IMR-90 (cell line): Measurements from ENCODE around the gene SLC2A13. TPM values are rescaled to one million over a fixed set of nuclear protein-coding genes. Genes with fewer than 3 reads are reported as not detected.

Source experiments
- ATAC-seq: fragments of 200-7000 bp; cut with Tn5 transposase; 2 replicates; pipeline ENCODE4 v1.9.1; 2020; ENCODE audit warnings: low read depth, mild to moderate bottlenecking, moderate library complexity
- BruUV-seq: library from RNA; stranded (reverse); fragments of 400-500 nt; replicated peaks from 2 replicates; lab custom pipeline; 2021; lab: Mats Ljungman, UMichigan
- CTCF ChIA-PET: fragments of 300-600 bp; formaldehyde crosslinking; extraction: SDS; loops from one replicate; lab custom pipeline; 2021; ENCODE audit warnings: antibody characterized with exemption; lab: Yijun Ruan, JAX
- POLR2A ChIA-PET: fragments of 300-600 bp; sonication (Branson Sonifier 250); formaldehyde crosslinking; loops from one replicate; lab custom pipeline; 2022; ENCODE audit warnings: antibody characterized with exemption; ENCODE audit not compliant: unreplicated experiment; lab: Charles Lee
- DNase-seq: peaks from one replicate; pipeline ENCODE4 v3.0.0; 2013
- H2AFZ ChIP-seq: replicated peaks from 2 replicates; pipeline ENCODE3; 2013; ENCODE audit warnings: low read length, mild to moderate bottlenecking; ENCODE audit not compliant: poor library complexity
- H2AK5ac ChIP-seq: 2 replicates; pipeline ENCODE4 v1.6.1; 2013; ENCODE audit warnings: low read depth, low read length, inconsistent platforms
- H2AK9ac ChIP-seq: replicated peaks from 2 replicates; pipeline ENCODE3; 2013; ENCODE audit warnings: mild to moderate bottlenecking, low read depth, low read length, moderate library complexity; ENCODE audit not compliant: poor library complexity
- H2BK120ac ChIP-seq: 2 replicates; pipeline ENCODE4 v1.6.1; 2013; ENCODE audit warnings: low read depth, low read length, inconsistent platforms
- H2BK15ac ChIP-seq: 3 replicates; pipeline ENCODE4 v1.6.1; 2013; ENCODE audit warnings: low read depth, low read length, inconsistent platforms
- H2BK20ac ChIP-seq: 2 replicates; pipeline ENCODE4 v1.6.1; 2013; ENCODE audit warnings: low read depth, mild to moderate bottlenecking, inconsistent platforms, low read length, moderate library complexity
- H2BK5ac ChIP-seq: 2 replicates; pipeline ENCODE4 v1.6.1; 2013; ENCODE audit warnings: mild to moderate bottlenecking, low read depth, low read length, inconsistent platforms; ENCODE audit not compliant: poor library complexity, severe bottlenecking
- H3K14ac ChIP-seq: replicated peaks from 2 replicates; pipeline ENCODE4 v1.6.1; 2013; ENCODE audit warnings: low read depth, low read length, inconsistent platforms
- H3K18ac ChIP-seq: 2 replicates; pipeline ENCODE4 v1.6.1; 2013; ENCODE audit warnings: low read depth, low read length, control low read depth
- H3K23ac ChIP-seq: 2 replicates; pipeline ENCODE4 v1.6.1; 2013; ENCODE audit warnings: low read depth, low read length, inconsistent platforms
- H3K27ac ChIP-seq: 2 replicates; pipeline ENCODE4 v1.5.1; 2013; ENCODE audit warnings: mild to moderate bottlenecking, control low read depth, low read length; ENCODE audit not compliant: insufficient read depth
- H3K27me3 ChIP-seq: 2 replicates; pipeline ENCODE4 v1.6.1; 2013; ENCODE audit warnings: low read length; ENCODE audit not compliant: control insufficient read depth, insufficient read depth
- H3K36me3 ChIP-seq: 2 replicates; pipeline ENCODE4 v1.6.1; 2013; ENCODE audit warnings: low read length, mixed read lengths; ENCODE audit not compliant: control insufficient read depth, insufficient read depth
- H3K4ac ChIP-seq: 2 replicates; pipeline ENCODE4 v1.6.1; 2013; ENCODE audit warnings: low read depth, low read length, inconsistent platforms
- H3K4me1 ChIP-seq: 2 replicates; pipeline ENCODE4 v1.6.1; 2013; ENCODE audit warnings: low read length, mixed read lengths; ENCODE audit not compliant: control insufficient read depth, insufficient read depth
- H3K4me2 ChIP-seq: 2 replicates; pipeline ENCODE4 v1.6.1; 2013; ENCODE audit warnings: low read depth, mild to moderate bottlenecking, control low read depth, low read length, moderate library complexity
- H3K4me3 ChIP-seq: 2 replicates; pipeline ENCODE4 v1.5.1; 2013; ENCODE audit warnings: low read depth, mild to moderate bottlenecking, control low read depth, low read length, moderate library complexity; ENCODE audit not compliant: insufficient read depth
- H3K56ac ChIP-seq: 2 replicates; pipeline ENCODE4 v1.6.1; 2013; ENCODE audit warnings: low read length, inconsistent platforms; ENCODE audit not compliant: insufficient read depth; ENCODE audit errors: extremely low read depth
- H3K79me1 ChIP-seq, 2 experiments: 2 replicates each; pipeline ENCODE4 v1.6.1; 2013; ENCODE audit warnings: low read length in 2 of 2, inconsistent platforms in 1 of 2, low read depth in 1 of 2
- H3K9ac ChIP-seq: 2 replicates; pipeline ENCODE4 v1.6.1; 2013; ENCODE audit warnings: low read depth, low read length, control low read depth
- H3K9me1 ChIP-seq: 2 replicates; pipeline ENCODE4 v1.6.1; 2013; ENCODE audit warnings: low read length, inconsistent platforms; ENCODE audit not compliant: insufficient read depth
- H3K9me3 ChIP-seq: 2 replicates; pipeline ENCODE4 v1.6.1; 2013; ENCODE audit warnings: low read length; ENCODE audit not compliant: control insufficient read depth, insufficient read depth
- H4K20me1 ChIP-seq: 2 replicates; pipeline ENCODE4 v1.6.1; 2013; ENCODE audit warnings: low read length, inconsistent platforms; ENCODE audit not compliant: insufficient read depth
- H4K5ac ChIP-seq: 2 replicates; pipeline ENCODE4 v1.6.1; 2013; ENCODE audit warnings: mild to moderate bottlenecking, low read depth, low read length, control low read depth
- H4K8ac ChIP-seq, 2 experiments: 2 replicates each; pipeline ENCODE4 v1.6.1; 2013; ENCODE audit warnings: low read depth in 2 of 2, low read length in 2 of 2, control low read depth in 1 of 2, inconsistent platforms in 1 of 2
- H4K91ac ChIP-seq: 2 replicates; pipeline ENCODE4 v1.6.1; 2013; ENCODE audit warnings: low read depth, low read length, inconsistent platforms; ENCODE audit not compliant: insufficient read depth
- BHLHE40 ChIP-seq: fragments of 150-350 bp; IDR thresholded peaks from 2 replicates; pipeline ENCODE4 v1.6.1; 2016; ENCODE audit warnings: mild to moderate bottlenecking, low read depth, low read length
- CEBPB ChIP-seq: IDR thresholded peaks from 2 replicates; pipeline ENCODE4 v1.6.1; 2012; ENCODE audit warnings: low read depth, low read length, improper control_type of control experiment
- MAFK ChIP-seq: IDR thresholded peaks from 2 replicates; pipeline ENCODE4 v1.6.1; 2012; ENCODE audit warnings: low read depth, low read length, improper control_type of control experiment
- MXI1 ChIP-seq: IDR thresholded peaks from 2 replicates; pipeline ENCODE4 v1.6.1; 2012; ENCODE audit warnings: low read depth, mild to moderate bottlenecking, low read length, moderate library complexity, borderline replicate concordance
- POLR2A ChIP-seq: IDR thresholded peaks from 2 replicates; pipeline ENCODE4 v1.6.1; 2012; ENCODE audit warnings: mild to moderate bottlenecking, low read depth, low read length
- WGBS, 2 experiments: methylation state at CpG; one replicate each; pipeline versions ENCODE4 v1.1.5 to v1.1.7; 2013; ENCODE audit warnings: missing lambda C conversion rate in 2 of 2; ENCODE audit not compliant: insufficient read length in 1 of 2; ENCODE audit errors: extremely low coverage in 2 of 2; 5-methylcytosine and 5-hydroxymethylcytosine counted together
- dilution Hi-C: fragments of 300-500 bp; cut with HindIII; formaldehyde crosslinking; loops from one replicate; pipeline ENCODE4 v1.14.3; 2018; ENCODE audit warnings: low sequenced_read_pairs; ENCODE audit not compliant: unreplicated experiment
- in situ Hi-C: fragments of 300-500 bp; cut with MboI; formaldehyde crosslinking; loops from 3 replicates; pipeline ENCODE4 v1.14.3; 2019; ENCODE audit warnings: low sequenced_read_pairs, inconsistent platforms, mixed read lengths
- intact Hi-C: fragments of 100-400 bp; cut with micrococcal nuclease; formaldehyde crosslinking; loops from 2 replicates; pipeline ENCODE4 v1.10.0; 2022
- polyA plus RNA-seq, 3 experiments: library from polyadenylated mRNA; depleted of rRNA; stranded (reverse); fragments of >200 nt; gene quantifications; 2 replicates each; pipeline ENCODE4 v1.2.3, GENCODE V29; 2012; ENCODE audit warnings: low replicate concordance in 1 of 3
- total RNA-seq: library from RNA; depleted of rRNA; stranded (reverse); fragments of >200 nt; gene quantifications from 2 replicates; pipeline ENCODE4 v1.2.3, GENCODE V29; 2012
- TF ChIP-seq, protein P1 (sequence below): conservative IDR thresholded peaks from 2 replicates; pipeline ENCODE4 v1.5.1; 2012; ENCODE audit warnings: mild to moderate bottlenecking, low read depth, low read length, improper control_type of control experiment

SLC2A13 gene
- total and polyA plus RNA-seq, 2 of the 4 experiments (the other 2 are of a cell fraction): 1.5 to 3.9 TPM

DNA sequence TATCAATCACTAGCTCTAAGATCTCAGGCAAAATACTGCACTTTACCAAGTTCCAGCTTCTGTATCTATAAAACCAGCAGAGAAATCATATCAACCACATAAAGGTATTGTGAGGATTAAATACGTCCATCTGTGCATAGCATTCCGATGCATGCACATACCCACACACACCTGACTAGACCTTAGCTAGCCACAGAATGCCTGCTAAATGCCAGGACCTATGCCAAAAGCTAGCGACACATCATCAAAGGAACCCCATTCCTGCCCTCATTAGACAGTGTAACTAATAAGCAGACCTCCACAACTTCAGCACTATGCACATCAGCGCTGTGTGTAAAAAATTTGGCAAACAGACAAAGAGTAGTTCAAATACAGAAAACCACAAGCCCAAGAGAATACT lies 185.2 kb downstream of the SLC2A13 start:
- Histone ChIP-seq H2BK20ac (no peak overlapping the region), H4K8ac (no peak overlapping the region), H3K18ac (no peak overlapping the region), H4K91ac (no peak overlapping the region), H4K5ac (no peak overlapping the region), H2AK9ac (no peak overlapping the region), H3K9me1 (no peaks in the 10 kb centered on the region), H2AK5ac (no peak overlapping the region), H2BK5ac (no peak overlapping the region), H3K4me2 (no peak overlapping the region), H3K9me3 (no peaks in the 10 kb centered on the region), H3K4me1 (no peaks in the 10 kb centered on the region), H3K27ac (no peak overlapping the region), H3K79me1 (no peaks in the 10 kb centered on the region), H3K4me3 (no peak overlapping the region), H4K20me1 (no peaks in the 10 kb centered on the region), H3K27me3 (no peaks in the 10 kb centered on the region), H3K23ac (no peak overlapping the region), H2BK15ac (no peak overlapping the region), H3K14ac (no peak overlapping the region), H3K36me3 (no peaks in the 10 kb centered on the region), H3K4ac (no peak overlapping the region), H3K9ac (no peak overlapping the region), H3K56ac (no peak overlapping the region), H2AFZ (no peak overlapping the region), H2BK120ac (no peak overlapping the region)
- dilution Hi-C loops (no loop called here), in situ Hi-C loops (no loop called here), intact Hi-C loops (no loop called here)
- no TSS peak for BruUV-seq
- ChIA-PET CTCF (no interaction called here), POLR2A (no interaction called here)
- WGBS, 2 experiments: no CpG with 5 or more reads among the region's 4 CpGs
- DNase-seq (no peak), ATAC-seq (no peak)
- TF ChIP-seq POLR2A (no peak), CEBPB (no peak), MXI1 (no peak), MAFK (no peak), BHLHE40 (no peak)
- TF ChIP-seq, protein P1, sequence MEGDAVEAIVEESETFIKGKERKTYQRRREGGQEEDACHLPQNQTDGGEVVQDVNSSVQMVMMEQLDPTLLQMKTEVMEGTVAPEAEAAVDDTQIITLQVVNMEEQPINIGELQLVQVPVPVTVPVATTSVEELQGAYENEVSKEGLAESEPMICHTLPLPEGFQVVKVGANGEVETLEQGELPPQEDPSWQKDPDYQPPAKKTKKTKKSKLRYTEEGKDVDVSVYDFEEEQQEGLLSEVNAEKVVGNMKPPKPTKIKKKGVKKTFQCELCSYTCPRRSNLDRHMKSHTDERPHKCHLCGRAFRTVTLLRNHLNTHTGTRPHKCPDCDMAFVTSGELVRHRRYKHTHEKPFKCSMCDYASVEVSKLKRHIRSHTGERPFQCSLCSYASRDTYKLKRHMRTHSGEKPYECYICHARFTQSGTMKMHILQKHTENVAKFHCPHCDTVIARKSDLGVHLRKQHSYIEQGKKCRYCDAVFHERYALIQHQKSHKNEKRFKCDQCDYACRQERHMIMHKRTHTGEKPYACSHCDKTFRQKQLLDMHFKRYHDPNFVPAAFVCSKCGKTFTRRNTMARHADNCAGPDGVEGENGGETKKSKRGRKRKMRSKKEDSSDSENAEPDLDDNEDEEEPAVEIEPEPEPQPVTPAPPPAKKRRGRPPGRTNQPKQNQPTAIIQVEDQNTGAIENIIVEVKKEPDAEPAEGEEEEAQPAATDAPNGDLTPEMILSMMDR: no peak
